GM23338 (cell line): ENCODE measurements around the gene PTP4A1. TPM values are rescaled to one million over a fixed set of nuclear protein-coding genes. Genes with fewer than 3 reads are reported as not detected.

ENCODE experiments used
- ATAC-seq: fragments of 200-7000 bp; cut with Tn5 transposase; 3 replicates; pipeline ENCODE4 v1.9.1; 2020
- DNase-seq: peaks from one replicate; pipeline ENCODE4 v3.0.0-alpha.2; 2015; ENCODE audit warnings: low spot score
- H2AFZ ChIP-seq: fragments of 200-600 bp; sonication (generic); 2 replicates; pipeline ENCODE4 v1.8.0; 2016; ENCODE audit warnings: antibody characterized with exemption, mild to moderate bottlenecking, moderate library complexity
- H3F3A ChIP-seq: fragments of 200-600 bp; sonication (generic); replicated peaks from 2 replicates; pipeline ENCODE4 v1.8.0; 2017; ENCODE audit warnings: antibody characterized with exemption, mixed run types, low read depth
- H3K27ac ChIP-seq: fragments of 200-600 bp; sonication (generic); 2 replicates; pipeline ENCODE4 v1.6.1; 2016; ENCODE audit warnings: low read depth
- H3K27me3 ChIP-seq: fragments of 200-600 bp; sonication (generic); 2 replicates; pipeline ENCODE4 v1.8.0; 2016; ENCODE audit warnings: mild to moderate bottlenecking, mixed run types, moderate library complexity; ENCODE audit not compliant: insufficient read depth
- H3K36me3 ChIP-seq: fragments of 200-600 bp; sonication (generic); 2 replicates; pipeline ENCODE4 v1.8.0; 2016; ENCODE audit warnings: mild to moderate bottlenecking; ENCODE audit not compliant: insufficient read depth
- H3K4me1 ChIP-seq: fragments of 200-600 bp; sonication (generic); 2 replicates; pipeline ENCODE4 v1.8.0; 2016; ENCODE audit warnings: mild to moderate bottlenecking, moderate library complexity; ENCODE audit not compliant: insufficient read depth
- H3K4me2 ChIP-seq: fragments of 200-600 bp; sonication (generic); 2 replicates; pipeline ENCODE4 v1.7.1; 2017; ENCODE audit warnings: mixed run types
- H3K4me3 ChIP-seq: fragments of 200-600 bp; sonication (generic); 2 replicates; pipeline ENCODE4 v1.6.1; 2016; ENCODE audit warnings: mixed run types
- H3K79me2 ChIP-seq: fragments of 200-600 bp; sonication (generic); replicated peaks from 2 replicates; pipeline ENCODE4 v1.8.0; 2017; ENCODE audit warnings: mild to moderate bottlenecking; ENCODE audit not compliant: insufficient read depth
- H3K9me2 ChIP-seq: fragments of 200-600 bp; sonication (generic); 2 replicates; pipeline ENCODE4 v1.8.0; 2017; ENCODE audit not compliant: insufficient read depth
- H4K20me1 ChIP-seq: fragments of 200-600 bp; sonication (generic); replicated peaks from 2 replicates; pipeline ENCODE4 v1.8.0; 2017; ENCODE audit warnings: mild to moderate bottlenecking; ENCODE audit not compliant: insufficient read depth
- H3K27ac Mint-ChIP-seq: 2 replicates; pipeline ENCODE4 v1.8.0; 2020; ENCODE audit warnings: inconsistent platforms, mild to moderate bottlenecking, moderate library complexity, mixed read lengths
- H3K27me3 Mint-ChIP-seq: 3 replicates; pipeline ENCODE4 v1.8.0; 2022; ENCODE audit warnings: low read depth, mild to moderate bottlenecking, moderate library complexity, mixed read lengths, inconsistent platforms; ENCODE audit not compliant: insufficient read depth, poor library complexity
- H3K36me3 Mint-ChIP-seq: 3 replicates; pipeline ENCODE4 v1.8.0; 2021; ENCODE audit warnings: low read depth, mild to moderate bottlenecking, inconsistent platforms, moderate library complexity, mixed read lengths
- H3K4me1 Mint-ChIP-seq: 3 replicates; pipeline ENCODE4 v1.8.0; 2020; ENCODE audit warnings: mild to moderate bottlenecking, inconsistent platforms, mixed read lengths
- H3K4me3 Mint-ChIP-seq: 3 replicates; pipeline ENCODE4 v1.8.0; 2021; ENCODE audit warnings: moderate library complexity, mild to moderate bottlenecking, inconsistent platforms, mixed read lengths
- H3K9me3 Mint-ChIP-seq: 3 replicates; pipeline ENCODE4 v1.8.0; 2020; ENCODE audit warnings: moderate library complexity, mild to moderate bottlenecking, inconsistent platforms, mixed read lengths
- CREB1 ChIP-seq: fragments of 250-450 bp; sonication (Bioruptor Pico); IDR thresholded peaks from 2 replicates; pipeline ENCODE4 v1.5.0; 2020; ENCODE audit warnings: low read depth, mild to moderate bottlenecking, moderate library complexity
- EZH2phosphoT487 ChIP-seq: fragments of 200-600 bp; sonication (generic); IDR thresholded peaks from one replicate; pipeline ENCODE4 v1.8.1; 2018; ENCODE audit warnings: antibody characterized with exemption; ENCODE audit not compliant: unreplicated experiment
- JUNB ChIP-seq: IDR thresholded peaks from one replicate; pipeline ENCODE4 v1.6.1; 2016; ENCODE audit warnings: antibody characterized with exemption; ENCODE audit not compliant: unreplicated experiment
- NANOG ChIP-seq: IDR thresholded peaks from 2 replicates; pipeline ENCODE4 v1.6.1; 2016; ENCODE audit warnings: antibody characterized with exemption, borderline replicate concordance
- REST ChIP-seq: IDR thresholded peaks from one replicate; pipeline ENCODE4 v1.6.1; 2018; ENCODE audit warnings: antibody characterized with exemption; ENCODE audit not compliant: unreplicated experiment
- STAT1 ChIP-seq: IDR thresholded peaks from one replicate; pipeline ENCODE4 v1.6.1; 2016; ENCODE audit warnings: antibody characterized with exemption; ENCODE audit not compliant: unreplicated experiment
- ZNF462 ChIP-seq: fragments of 250-450 bp; sonication (Bioruptor Pico); IDR thresholded peaks from 2 replicates; pipeline ENCODE4 v1.5.0; 2020; ENCODE audit warnings: mild to moderate bottlenecking, moderate library complexity
- polyA plus RNA-seq: library from polyadenylated mRNA; unstranded; fragments of >200 nt; fragmentation: Nextera tagmentation; extraction: Ambion mirVana; gene quantifications from 2 replicates; pipeline ENCODE4 v1.2.1, GENCODE V29; 2016
- total RNA-seq: library from RNA; depleted of rRNA; stranded (reverse); fragments of >200 nt; shearing (Covaris generic); gene quantifications from 2 replicates; pipeline ENCODE4 v1.2.3, GENCODE V29; 2014
- TF ChIP-seq, protein P1 (sequence below), 2 experiments: fragments of 200-600 bp in 1 of 2; sonication (generic) in 1 of 2; conservative IDR thresholded peaks; 2 replicates each; pipeline versions ENCODE4 v1.5.1 to v1.6.1; 2016 to 2017; ENCODE audit warnings: antibody characterized with exemption in 2 of 2, low read depth in 2 of 2, mild to moderate bottlenecking in 2 of 2, moderate library complexity in 1 of 2

Gene PTP4A1
- total and polyA plus RNA-seq, 2 experiments from 2014 or later: 99.0 to 102 TPM

DNA sequence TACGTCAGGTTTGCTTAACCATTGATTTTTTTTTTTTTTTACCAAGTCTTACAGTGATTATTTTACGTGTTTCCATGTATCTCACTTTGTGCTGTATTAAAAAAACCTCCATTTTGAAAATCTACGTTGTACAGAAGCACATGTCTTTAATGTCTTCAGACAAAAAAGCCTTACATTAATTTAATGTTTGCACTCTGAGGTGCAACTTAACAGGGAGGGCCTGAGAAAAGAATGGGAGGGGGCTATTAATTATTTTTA, 8.4 kb downstream of the PTP4A1 start:
- peaks cover 57% of the 10 kb centered on the region for H3K36me3 ChIP-seq
- no peak overlapping the region for H3K4me3 Mint-ChIP-seq
- no peak overlapping the region for H2AFZ ChIP-seq
- H3K4me1 ChIP-seq: no peaks in the 10 kb centered on the region; the same call in 1 of the 2 replicates
- no peak overlapping the region for H3K27ac Mint-ChIP-seq
- no peaks in the 10 kb centered on the region for H3K9me3 Mint-ChIP-seq
- no peaks in the 10 kb centered on the region for H3K27me3 ChIP-seq
- no peaks in the 10 kb centered on the region for H3F3A ChIP-seq
- H3K9me2 ChIP-seq: no peaks in the 10 kb centered on the region
- TF ChIP-seq JUNB (no peak), STAT1 (no peak), NANOG (no peak), EZH2phosphoT487 (no peak), ZNF462 (no peak), CREB1 (CRISPR knock-in tag) (no peak), REST (no peak)
- TF ChIP-seq, protein P1, sequence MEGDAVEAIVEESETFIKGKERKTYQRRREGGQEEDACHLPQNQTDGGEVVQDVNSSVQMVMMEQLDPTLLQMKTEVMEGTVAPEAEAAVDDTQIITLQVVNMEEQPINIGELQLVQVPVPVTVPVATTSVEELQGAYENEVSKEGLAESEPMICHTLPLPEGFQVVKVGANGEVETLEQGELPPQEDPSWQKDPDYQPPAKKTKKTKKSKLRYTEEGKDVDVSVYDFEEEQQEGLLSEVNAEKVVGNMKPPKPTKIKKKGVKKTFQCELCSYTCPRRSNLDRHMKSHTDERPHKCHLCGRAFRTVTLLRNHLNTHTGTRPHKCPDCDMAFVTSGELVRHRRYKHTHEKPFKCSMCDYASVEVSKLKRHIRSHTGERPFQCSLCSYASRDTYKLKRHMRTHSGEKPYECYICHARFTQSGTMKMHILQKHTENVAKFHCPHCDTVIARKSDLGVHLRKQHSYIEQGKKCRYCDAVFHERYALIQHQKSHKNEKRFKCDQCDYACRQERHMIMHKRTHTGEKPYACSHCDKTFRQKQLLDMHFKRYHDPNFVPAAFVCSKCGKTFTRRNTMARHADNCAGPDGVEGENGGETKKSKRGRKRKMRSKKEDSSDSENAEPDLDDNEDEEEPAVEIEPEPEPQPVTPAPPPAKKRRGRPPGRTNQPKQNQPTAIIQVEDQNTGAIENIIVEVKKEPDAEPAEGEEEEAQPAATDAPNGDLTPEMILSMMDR (conservative IDR thresholded peaks at IDR 0.05; ENCODE audit: low read depth in 2 of 2): no peak
- H3K4me2 ChIP-seq: no peak overlapping the region
- peaks cover 56% of the 10 kb centered on the region for H3K36me3 Mint-ChIP-seq
- H3K4me3 ChIP-seq: no peak overlapping the region
- DNase-seq (no peak), ATAC-seq (no peak)
- peaks cover 28% of the 10 kb centered on the region for H3K79me2 ChIP-seq
- peaks cover 4% of the 10 kb centered on the region for H3K27me3 Mint-ChIP-seq
- H3K4me1 Mint-ChIP-seq: peaks cover 3% of the 10 kb centered on the region; the same call in 2 of the 3 replicates
- no peak overlapping the region for H3K27ac ChIP-seq
- H4K20me1 ChIP-seq: peaks cover 21% of the 10 kb centered on the region
